ENCODE data around the gene BARHL1.
A peak's percentile ranks its signal among the peaks of the same experiment; 100 is the strongest.
"Not testable (repeated sequence)": the region's sequence is repeated elsewhere in the genome, so short reads cannot be mapped to it uniquely, and the experiment has no call there.

Gene BARHL1

GRCh38 chr9:132556714-132557113 is 25.7 kb upstream of the BARHL1 start:
- DNase-seq (ENCODE audit: low spot score) = no peak

DNA sequence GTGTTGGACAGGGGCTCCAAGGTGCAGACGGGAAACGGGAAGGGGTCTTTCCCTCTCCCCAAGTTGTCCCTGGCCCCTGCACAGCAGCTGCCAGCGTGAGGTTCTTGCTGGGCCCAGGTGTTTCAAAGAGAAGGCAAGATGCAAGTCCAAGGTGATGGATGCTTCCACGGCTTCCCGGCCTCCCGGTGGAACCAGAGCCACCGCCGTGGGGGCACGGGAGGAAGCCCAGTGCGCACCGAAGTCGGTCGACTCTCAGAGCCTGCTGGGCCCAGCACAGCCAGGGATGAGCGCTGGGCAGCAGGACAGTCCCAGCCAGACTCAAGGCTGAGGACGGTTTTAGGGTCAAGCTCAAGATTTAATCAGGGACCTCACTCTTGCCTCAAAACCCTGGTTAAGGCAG is 25.2 kb upstream of the BARHL1 start:
- DNase-seq (ENCODE audit: low spot score) = no peak

GRCh38 chr9:132559711-132560110 is 22.7 kb upstream of the BARHL1 start:
- DNase-seq (ENCODE audit: low spot score) = no peak

DNA sequence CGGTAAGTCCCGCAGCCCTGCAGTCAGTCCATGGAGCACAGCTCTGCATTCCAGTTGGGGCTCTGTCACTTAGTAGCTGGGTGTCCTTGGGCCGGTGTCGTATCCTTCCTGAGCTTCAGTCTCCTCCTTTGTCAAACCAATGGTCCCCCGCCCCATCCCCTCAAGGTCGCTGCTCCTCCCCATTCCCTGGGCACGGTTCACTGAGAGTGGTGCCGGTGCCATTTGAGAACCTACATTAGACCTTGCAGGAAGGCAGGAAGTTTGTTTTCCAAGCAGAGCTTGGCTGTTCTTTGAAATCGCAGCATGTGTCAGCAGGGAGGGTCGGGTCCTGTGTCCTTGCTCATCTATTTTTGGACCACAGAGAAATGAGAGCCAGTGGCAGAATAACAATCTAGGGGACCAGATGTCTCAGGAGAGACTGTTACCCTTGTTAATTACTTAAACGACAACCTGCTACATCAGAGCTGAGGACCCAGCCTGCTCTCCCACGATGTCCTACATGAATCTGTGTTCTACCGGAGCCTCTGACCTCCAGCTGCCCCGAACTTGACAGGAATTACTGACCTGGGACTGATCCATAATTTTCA is 21.7 kb upstream of the BARHL1 start:
- DNase-seq (ENCODE audit: low spot score) = no peak

GRCh38 chr9:132562306-132562573 is 20.2 kb upstream of the BARHL1 start:
- DNase-seq (ENCODE audit: low spot score) = no peak

GRCh38 chr9:132564526-132564925 is 17.9 kb upstream of the BARHL1 start:
- no peak for DNase-seq (ENCODE audit: low spot score)

- not testable (repeated sequence) for DNase-seq (ENCODE audit: low spot score)
These were observed 13.6 kb upstream of the BARHL1 start for GRCh38 chr9:132568787-132569186.

DNA sequence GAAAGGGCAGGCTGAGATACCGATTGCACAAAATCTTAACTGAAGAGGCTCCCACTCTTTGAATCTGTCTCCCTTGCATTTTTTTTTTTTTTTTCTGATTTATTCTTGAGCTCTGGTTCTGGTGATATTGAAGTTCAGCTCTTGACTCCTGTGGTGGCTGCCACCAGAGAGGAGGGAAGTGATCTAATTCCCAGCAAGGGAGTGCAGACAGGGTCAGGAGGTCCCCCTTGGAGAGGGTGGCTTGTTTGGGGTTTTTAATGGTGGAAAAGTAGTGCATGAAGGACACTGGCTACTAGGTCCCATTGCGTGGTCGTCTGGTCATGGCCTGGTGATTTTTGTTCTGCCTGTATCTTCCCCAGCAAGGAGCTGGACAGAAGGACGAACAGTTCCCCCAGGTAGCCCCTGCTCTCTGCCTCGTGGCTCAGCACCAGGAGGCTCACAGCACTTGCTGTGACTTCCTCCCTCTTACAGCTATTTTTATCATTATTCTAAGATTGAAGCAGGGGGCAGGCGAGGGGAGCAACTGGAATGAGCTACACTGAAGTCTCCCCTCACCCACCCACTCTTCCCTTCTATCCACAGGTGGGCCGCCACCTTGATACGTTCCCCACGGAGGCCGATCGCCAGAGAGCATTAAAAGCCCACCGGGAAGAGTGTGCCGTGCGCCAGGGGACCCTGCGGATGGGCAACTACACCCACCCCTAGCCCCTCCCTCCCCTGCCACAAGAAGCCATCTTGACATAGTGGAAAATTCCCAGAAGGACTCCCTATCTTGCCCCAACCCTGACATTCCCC is 10.4 kb upstream of the BARHL1 start:
- DNase-seq (ENCODE audit: low spot score) = no peak

- DNase-seq (ENCODE audit: low spot score) = no peak
These were observed 9.5 kb upstream of the BARHL1 start for GRCh38 chr9:132572921-132573320.

DNA sequence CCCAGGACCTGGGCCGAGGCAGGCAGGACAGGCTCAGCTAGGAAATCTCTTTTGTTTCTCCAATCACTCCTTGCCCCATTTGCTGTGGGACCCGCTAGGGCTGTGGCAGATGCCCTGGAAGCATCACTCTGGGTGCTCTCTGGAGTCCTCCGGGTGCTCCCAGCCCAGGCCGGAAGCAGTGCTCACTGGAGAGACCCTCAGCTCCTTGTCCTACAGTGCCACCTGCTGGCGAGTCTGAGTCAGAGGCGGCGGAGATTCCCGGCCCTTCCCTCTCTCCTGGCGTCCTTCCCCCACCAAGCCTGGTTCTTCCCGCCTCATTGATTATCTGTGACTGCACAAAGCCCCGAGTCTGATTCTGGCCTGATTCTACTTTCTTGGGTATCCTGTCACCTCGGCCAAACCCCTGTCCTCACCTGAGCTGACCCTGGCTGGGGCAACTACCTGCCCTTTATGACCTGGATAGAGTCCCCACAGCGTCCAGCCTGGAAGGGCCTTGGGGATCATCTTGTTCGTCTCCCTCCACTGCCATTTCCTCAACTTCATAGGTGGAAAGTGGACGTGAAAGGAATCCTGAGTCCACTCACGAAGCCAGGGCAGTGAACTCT is 7.3 kb upstream of the BARHL1 start:
- peak; percentile 79 for DNase-seq (ENCODE audit: low spot score)

GRCh38 chr9:132575811-132576210 is 6.6 kb upstream of the BARHL1 start:
- no peak for DNase-seq (ENCODE audit: low spot score)

DNA sequence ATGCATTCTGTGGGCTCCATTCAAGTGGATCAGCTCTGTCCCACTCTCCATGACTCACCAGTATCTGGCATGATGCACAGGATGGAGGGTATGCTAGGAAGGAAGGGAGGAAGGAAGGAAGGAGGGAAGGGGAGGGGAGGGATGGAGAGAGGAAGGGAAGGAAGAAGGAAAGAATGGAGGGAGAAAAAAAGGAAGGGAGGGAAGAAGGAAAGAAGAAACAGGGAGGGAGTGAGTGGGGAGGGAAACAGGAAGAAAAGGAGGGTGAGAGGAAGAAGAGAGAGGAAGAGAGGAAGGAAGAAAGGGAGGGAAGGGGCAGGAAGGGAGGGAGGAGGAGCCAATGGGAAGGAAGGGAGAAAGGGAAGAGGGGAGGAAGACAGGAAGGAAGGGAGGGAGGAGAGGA is 5.3 kb upstream of the BARHL1 start:
- no peak for DNase-seq (ENCODE audit: low spot score)

DNA sequence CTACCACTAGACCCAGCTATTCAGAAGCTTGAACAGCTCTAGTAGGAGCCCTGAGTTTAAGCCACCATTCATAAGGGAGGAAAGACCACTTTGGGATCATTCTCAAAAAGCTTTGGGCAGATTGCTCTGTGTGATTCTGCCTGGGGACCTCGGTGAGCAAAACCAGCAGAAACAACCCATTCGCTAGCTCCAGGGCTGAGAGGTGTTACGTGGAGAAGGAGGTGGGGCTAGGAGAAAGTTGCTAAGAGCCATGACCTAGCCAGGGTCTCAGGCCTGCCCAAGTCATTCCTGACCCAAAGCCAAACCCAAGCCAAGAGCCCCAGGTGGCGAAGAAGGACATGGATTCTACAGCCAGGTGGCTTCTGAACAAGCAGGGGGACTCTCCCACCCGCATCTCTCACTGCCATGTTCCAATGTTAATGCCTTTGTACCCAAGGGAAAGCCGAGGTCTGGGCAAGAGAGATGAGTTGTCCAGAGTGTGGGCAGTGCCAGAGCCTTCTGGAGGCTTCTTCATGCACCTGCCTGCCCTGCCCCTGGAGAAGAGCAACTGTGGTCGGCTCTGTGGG is 4.0 kb upstream of the BARHL1 start:
- no peak for DNase-seq (ENCODE audit: low spot score)

GRCh38 chr9:132579427-132579798 is 3.0 kb upstream of the BARHL1 start:
- DNase-seq (ENCODE audit: low spot score) = no peak

- DNase-seq (ENCODE audit: low spot score) = no peak
These were observed 579 bp downstream of the BARHL1 start for GRCh38 chr9:132582786-132583583.

GRCh38 chr9:132583584-132584304 is 1.3 kb downstream of the BARHL1 start:
- no peak for DNase-seq (ENCODE audit: low spot score)

GRCh38 chr9:132584601-132585560 is 2.5 kb downstream of the BARHL1 start:
- no peak for DNase-seq (ENCODE audit: low spot score)

DNA sequence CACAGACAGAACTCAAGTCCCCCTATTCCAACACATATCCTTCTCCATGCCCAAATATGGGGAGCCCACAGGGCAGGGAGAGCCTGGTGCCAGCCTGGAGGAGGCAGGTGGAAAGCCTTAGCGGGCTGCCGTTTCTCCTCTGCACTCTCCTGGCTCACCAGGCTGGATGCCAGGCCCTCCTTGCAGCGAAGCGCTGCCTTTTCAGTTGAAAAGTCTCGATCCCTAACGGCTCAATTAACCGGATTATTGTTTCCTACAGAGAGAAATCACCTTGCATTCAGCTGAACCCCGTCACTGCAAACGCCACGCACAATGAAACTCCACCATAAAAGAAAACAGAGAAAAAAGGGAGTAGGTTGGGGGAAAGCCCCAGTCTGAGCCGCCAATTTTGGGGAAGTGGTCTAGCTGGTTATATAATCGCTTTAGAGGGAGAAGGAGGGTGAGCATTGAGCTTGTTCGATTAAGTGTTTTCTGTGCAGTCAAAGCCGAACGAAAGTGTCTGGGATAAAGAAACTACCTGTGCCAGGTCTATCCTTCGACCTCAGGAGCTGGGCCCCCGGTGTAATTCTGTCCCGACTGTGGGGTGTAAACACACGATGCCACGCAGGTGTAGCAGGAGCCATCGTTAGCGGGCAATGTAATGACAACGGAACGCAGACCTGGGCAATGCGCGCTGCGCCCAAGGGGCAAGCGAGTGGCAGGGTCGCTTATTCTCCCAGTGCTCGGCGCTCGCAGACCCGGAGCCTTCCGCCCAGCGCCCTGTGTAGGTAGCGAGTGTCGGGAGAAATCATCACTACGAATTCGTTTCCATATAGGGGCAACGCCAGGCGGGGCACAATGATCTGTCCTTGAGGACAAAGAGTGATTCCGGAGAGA is 3.8 kb downstream of the BARHL1 start:
- no peak for DNase-seq (ENCODE audit: low spot score)

- DNase-seq (ENCODE audit: low spot score) = no peak
These were observed 4.6 kb downstream of the BARHL1 start for GRCh38 chr9:132586830-132587591.
